PC-9 (cell line): ENCODE measurements around the gene JOSD1. TPM values are rescaled to one million over a fixed set of nuclear protein-coding genes. Genes with fewer than 3 reads are reported as not detected.

Experiments used
- BruUV-seq: library from RNA; stranded (reverse); fragments of 400-500 nt; replicated peaks from 2 replicates; lab custom pipeline; 2021; lab: Mats Ljungman, UMichigan
- CTCF ChIA-PET: fragments of 300-600 bp; sonication (Branson Sonifier 250); formaldehyde crosslinking; loops from one replicate; lab custom pipeline; 2022; ENCODE audit warnings: antibody characterized with exemption; lab: Charles Lee
- POLR2A ChIA-PET: fragments of 300-600 bp; sonication (Branson Sonifier 250); formaldehyde crosslinking; loops from one replicate; lab custom pipeline; 2022; ENCODE audit warnings: antibody characterized with exemption; ENCODE audit not compliant: unreplicated experiment; lab: Charles Lee
- DNase-seq, 2 experiments: peaks; one replicate each; pipeline versions ENCODE4 v3.0.0 to v3.0.0-alpha.2; 2015 to 2022; ENCODE audit warnings: mixed read lengths in 1 of 2
- H2AFZ ChIP-seq: fragments of 200-600 bp; sonication (generic); 2 replicates; pipeline ENCODE4 v1.8.1; 2017; ENCODE audit warnings: antibody characterized with exemption
- H3F3A ChIP-seq: fragments of 200-600 bp; sonication (generic); 2 replicates; pipeline ENCODE4 v1.8.1; 2017; ENCODE audit warnings: antibody characterized with exemption, mild to moderate bottlenecking, low read depth; ENCODE audit not compliant: insufficient read depth
- H3K27ac ChIP-seq: fragments of 200-600 bp; sonication (generic); 2 replicates; pipeline ENCODE4 v1.6.1; 2016; ENCODE audit warnings: mixed run types
- H3K27me3 ChIP-seq: fragments of 200-600 bp; sonication (generic); 2 replicates; pipeline ENCODE4 v1.6.1; 2016; ENCODE audit warnings: low read depth, mixed run types; ENCODE audit not compliant: insufficient read depth
- H3K36me3 ChIP-seq: fragments of 200-600 bp; sonication (generic); 2 replicates; pipeline ENCODE4 v1.6.1; 2016; ENCODE audit warnings: low read depth, mixed run types
- H3K4me1 ChIP-seq: fragments of 200-600 bp; sonication (generic); replicated peaks from 2 replicates; pipeline ENCODE4 v1.6.1; 2016; ENCODE audit warnings: mixed run types; ENCODE audit not compliant: insufficient read depth
- H3K4me2 ChIP-seq: fragments of 200-600 bp; sonication (generic); 2 replicates; pipeline ENCODE4 v1.6.1; 2017; ENCODE audit warnings: mixed run types
- H3K4me3 ChIP-seq: fragments of 200-600 bp; sonication (generic); 2 replicates; pipeline ENCODE4 v1.6.1; 2016; ENCODE audit warnings: mixed run types
- H3K79me2 ChIP-seq: fragments of 200-600 bp; sonication (generic); 2 replicates; pipeline ENCODE4 v1.6.1; 2017; ENCODE audit warnings: low read depth, mixed run types
- H3K9me2 ChIP-seq: fragments of 200-600 bp; sonication (generic); 2 replicates; pipeline ENCODE4 v1.8.1; 2017; ENCODE audit warnings: mild to moderate bottlenecking; ENCODE audit not compliant: insufficient read depth
- H3K9me3 ChIP-seq: fragments of 200-600 bp; sonication (generic); 2 replicates; pipeline ENCODE4 v1.8.1; 2016; ENCODE audit warnings: low read depth; ENCODE audit not compliant: insufficient read depth
- H4K20me1 ChIP-seq: fragments of 200-600 bp; sonication (generic); 2 replicates; pipeline ENCODE4 v1.8.1; 2017; ENCODE audit not compliant: insufficient read depth
- CTCF ChIP-seq: fragments of 200-600 bp; sonication (generic); conservative IDR thresholded peaks from 2 replicates; pipeline ENCODE4 v1.6.1; 2017; ENCODE audit warnings: mixed run types, antibody characterized with exemption, mild to moderate bottlenecking, moderate library complexity
- EZH2 ChIP-seq: fragments of 200-600 bp; sonication (generic); IDR thresholded peaks from 2 replicates; pipeline ENCODE4 v1.8.0; 2017; ENCODE audit warnings: antibody characterized with exemption, low read depth
- intact Hi-C: fragments of 100-400 bp; cut with micrococcal nuclease; formaldehyde crosslinking; loops from one replicate; pipeline ENCODE4 v1.10.0; 2022; ENCODE audit not compliant: unreplicated experiment
- total RNA-seq: library from RNA; stranded (reverse); gene quantifications from 2 replicates; pipeline ENCODE4 v1.2.3, GENCODE V29; 2021

JOSD1 gene
- total RNA-seq, 1 experiment from 2014 or later, result 102 TPM

- Histone ChIP-seq H3K79me2 (peaks cover 65% of the 10 kb centered on the region), H2AFZ (no peak overlapping the region), H4K20me1 (peaks cover 66% of the 10 kb centered on the region), H3F3A (peaks cover 37% of the 10 kb centered on the region), H3K4me2 (peak overlapping the region; percentile 69), H3K4me3 (no peak overlapping the region), H3K9me3 (no peaks in the 10 kb centered on the region), H3K36me3 (peaks cover 48% of the 10 kb centered on the region), H3K27me3 (no peaks in the 10 kb centered on the region), H3K9me2 (no peaks in the 10 kb centered on the region), H3K4me1 (peaks cover 23% of the 10 kb centered on the region), H3K27ac (peak overlapping the region; percentile 57)
- CTCF ChIA-PET, result interaction anchor here (1.4 to 2.0 kb wide), 2 partner anchors 11 to 48 kb away, joined by 4 read pairs; no protein-coding TSS in a partner anchor
- DNase-seq, result peak; percentile 84 to 91
- POLR2A ChIA-PET, result interaction anchor here (0.7 kb wide), 3 partner anchors 12 to 964 kb away, joined by 3 to 5 read pairs (median 3); no protein-coding TSS in a partner anchor
- intact Hi-C loops, result no loop called here
- BruUV-seq, result no TSS peak
- no peak for TF ChIP-seq EZH2
- peak; percentile 82 for TF ChIP-seq CTCF
These were observed 17.7 kb upstream of the JOSD1 start for GRCh38 chr22:38718414-38718813.

DNA sequence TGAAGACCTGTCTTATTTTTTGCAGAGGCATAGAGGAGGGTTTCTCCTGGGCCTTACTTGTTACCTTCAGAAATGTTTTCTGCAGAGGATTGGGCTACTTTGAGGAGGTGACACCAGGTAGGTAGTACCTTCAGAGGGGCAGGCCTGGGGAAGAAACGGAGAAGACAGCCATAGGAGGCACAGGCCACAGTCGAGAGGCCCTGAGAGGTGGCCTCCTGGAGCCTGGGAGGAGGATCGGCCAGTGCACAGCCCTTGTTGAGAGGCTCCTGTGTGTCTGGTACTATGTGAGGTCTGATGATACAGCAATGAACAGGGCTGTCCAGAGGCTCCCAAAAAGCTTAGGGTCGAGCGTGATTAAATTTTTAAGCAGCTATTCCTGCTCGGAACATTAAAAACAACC lies 16.5 kb upstream of the JOSD1 start:
- H3K4me3 ChIP-seq, result no peak overlapping the region
- ChIA-PET CTCF (interaction anchor here (0.5 to 2.0 kb wide), 2 partner anchors 10 to 356 kb away, joined by 4 to 13 read pairs; no protein-coding TSS in a partner anchor), POLR2A (no interaction called here)
- H3K4me1 ChIP-seq, result peaks cover 23% of the 10 kb centered on the region
- DNase-seq, result no peak
- H4K20me1 ChIP-seq, result peaks cover 78% of the 10 kb centered on the region
- no peak overlapping the region for H2AFZ ChIP-seq
- no peak for TF ChIP-seq CTCF
- TF ChIP-seq EZH2, result no peak
- H3F3A ChIP-seq, result peaks cover 37% of the 10 kb centered on the region
- no peak overlapping the region for H3K27ac ChIP-seq
- no peaks in the 10 kb centered on the region for H3K9me2 ChIP-seq
- peaks cover 77% of the 10 kb centered on the region for H3K79me2 ChIP-seq
- peaks cover 38% of the 10 kb centered on the region for H3K36me3 ChIP-seq
- no peak overlapping the region for H3K4me2 ChIP-seq
- intact Hi-C loops, result no loop called here
- no peaks in the 10 kb centered on the region for H3K27me3 ChIP-seq
- H3K9me3 ChIP-seq, result no peaks in the 10 kb centered on the region
- no TSS peak for BruUV-seq

DNA sequence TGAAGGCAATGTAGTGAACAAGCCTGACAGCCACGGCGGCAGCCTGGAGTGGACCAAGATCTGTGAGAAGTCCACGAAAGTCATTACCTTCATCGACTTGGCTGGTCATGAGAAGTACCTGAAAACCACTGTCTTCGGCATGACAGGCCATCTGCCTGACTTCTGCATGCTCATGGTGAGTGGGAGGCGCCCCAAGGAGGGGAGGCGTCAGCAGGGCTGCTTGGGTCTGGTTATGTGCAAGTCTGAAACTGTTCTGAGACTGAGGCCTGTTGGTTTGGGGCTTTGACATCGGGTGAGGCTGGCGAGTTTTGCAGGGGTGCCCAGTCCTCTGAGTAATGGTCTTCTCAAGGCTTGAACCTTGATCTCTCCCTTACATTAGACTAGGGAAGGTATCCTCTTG lies 16.1 kb upstream of the JOSD1 start:
- H3K4me3 ChIP-seq, result no peak overlapping the region

More for the DNA sequence above, 16.1 kb upstream of the JOSD1 start:
- ChIA-PET POLR2A (no interaction called here), CTCF (interaction anchor here (2.0 kb wide), 1 partner anchor 9 kb away, joined by 4 read pairs; no protein-coding TSS in a partner anchor)
- Histone ChIP-seq H3K4me2 (no peak overlapping the region), H3K36me3 (peaks cover 40% of the 10 kb centered on the region), H3K27ac (no peak overlapping the region), H4K20me1 (peaks cover 82% of the 10 kb centered on the region), H3K27me3 (no peaks in the 10 kb centered on the region), H3K9me3 (no peaks in the 10 kb centered on the region), H3K9me2 (no peaks in the 10 kb centered on the region), H3F3A (peaks cover 37% of the 10 kb centered on the region), H3K79me2 (peaks cover 81% of the 10 kb centered on the region), H3K4me1 (peaks cover 23% of the 10 kb centered on the region), H2AFZ (no peak overlapping the region)
- TF ChIP-seq EZH2 (no peak), CTCF (no peak)
- no TSS peak for BruUV-seq
- intact Hi-C loops, result no loop called here
- DNase-seq, result no peak
